ENCODE results near the gene HTRA3.

- TF ChIP-seq CTCF (IDR thresholded peaks at IDR 0.05), result no peak
- no peak for TF ChIP-seq POLR2A (IDR thresholded peaks at IDR 0.05)
Measured at GRCh38 chr4:8353158-8353669, 83.7 kb downstream of the HTRA3 start.

Data from uterus (tissue), 2 donors.